ENCODE results near the gene TAC3.

Gene TAC3

DNA sequence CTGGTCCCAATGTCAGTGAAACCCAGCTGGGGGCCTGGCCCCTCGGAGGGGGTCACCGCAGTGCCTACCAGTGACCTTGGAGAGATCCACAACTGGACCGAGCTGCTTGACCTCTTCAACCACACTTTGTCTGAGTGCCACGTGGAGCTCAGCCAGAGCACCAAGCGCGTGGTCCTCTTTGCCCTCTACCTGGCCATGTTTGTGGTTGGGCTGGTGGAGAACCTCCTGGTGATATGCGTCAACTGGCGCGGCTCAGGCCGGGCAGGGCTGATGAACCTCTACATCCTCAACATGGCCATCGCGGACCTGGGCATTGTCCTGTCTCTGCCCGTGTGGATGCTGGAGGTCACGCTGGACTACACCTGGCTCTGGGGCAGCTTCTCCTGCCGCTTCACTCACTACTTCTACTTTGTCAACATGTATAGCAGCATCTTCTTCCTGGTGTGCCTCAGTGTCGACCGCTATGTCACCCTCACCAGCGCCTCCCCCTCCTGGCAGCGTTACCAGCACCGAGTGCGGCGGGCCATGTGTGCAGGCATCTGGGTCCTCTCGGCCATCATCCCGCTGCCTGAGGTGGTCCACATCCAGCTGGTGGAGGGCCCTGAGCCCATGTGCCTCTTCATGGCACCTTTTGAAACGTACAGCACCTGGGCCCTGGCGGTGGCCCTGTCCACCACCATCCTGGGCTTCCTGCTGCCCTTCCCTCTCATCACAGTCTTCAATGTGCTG, 21.0 kb downstream of the TAC3 start:
- TF ChIP-seq, protein P1, sequence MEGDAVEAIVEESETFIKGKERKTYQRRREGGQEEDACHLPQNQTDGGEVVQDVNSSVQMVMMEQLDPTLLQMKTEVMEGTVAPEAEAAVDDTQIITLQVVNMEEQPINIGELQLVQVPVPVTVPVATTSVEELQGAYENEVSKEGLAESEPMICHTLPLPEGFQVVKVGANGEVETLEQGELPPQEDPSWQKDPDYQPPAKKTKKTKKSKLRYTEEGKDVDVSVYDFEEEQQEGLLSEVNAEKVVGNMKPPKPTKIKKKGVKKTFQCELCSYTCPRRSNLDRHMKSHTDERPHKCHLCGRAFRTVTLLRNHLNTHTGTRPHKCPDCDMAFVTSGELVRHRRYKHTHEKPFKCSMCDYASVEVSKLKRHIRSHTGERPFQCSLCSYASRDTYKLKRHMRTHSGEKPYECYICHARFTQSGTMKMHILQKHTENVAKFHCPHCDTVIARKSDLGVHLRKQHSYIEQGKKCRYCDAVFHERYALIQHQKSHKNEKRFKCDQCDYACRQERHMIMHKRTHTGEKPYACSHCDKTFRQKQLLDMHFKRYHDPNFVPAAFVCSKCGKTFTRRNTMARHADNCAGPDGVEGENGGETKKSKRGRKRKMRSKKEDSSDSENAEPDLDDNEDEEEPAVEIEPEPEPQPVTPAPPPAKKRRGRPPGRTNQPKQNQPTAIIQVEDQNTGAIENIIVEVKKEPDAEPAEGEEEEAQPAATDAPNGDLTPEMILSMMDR (conservative IDR thresholded peaks at IDR 0.05; ENCODE audit: low read depth, low read length): no peak
- DNase-seq (ENCODE audit: low read depth): no peak
- H3K4me3 ChIP-seq (ENCODE audit: low read depth, low read length): no peak overlapping the region

DNA sequence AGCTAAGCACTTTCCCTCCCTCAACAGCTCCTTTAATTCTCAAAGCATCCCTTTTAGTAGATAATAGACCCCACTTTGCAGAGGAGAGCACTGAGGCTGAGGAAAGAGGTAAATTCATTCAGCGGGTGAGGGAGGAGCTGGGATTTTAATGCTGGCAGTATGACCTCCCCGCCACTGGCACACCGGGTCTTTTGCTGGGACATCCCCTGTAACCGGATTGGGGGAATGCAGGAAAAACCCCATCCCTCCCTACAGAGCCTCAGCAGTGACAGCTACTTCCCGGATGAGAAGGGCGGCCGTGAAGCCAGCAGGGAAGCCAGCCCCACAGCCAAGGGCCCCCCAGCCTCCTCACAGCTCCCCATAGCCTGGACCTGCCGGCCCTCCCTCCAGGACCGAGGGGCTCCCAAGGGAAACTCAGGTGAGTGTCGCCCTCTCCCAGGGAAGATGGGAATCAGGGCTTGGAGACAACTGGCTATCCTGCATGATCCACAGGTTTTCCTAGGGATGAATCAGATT, 22.0 kb downstream of the TAC3 start:
- no peak overlapping the region for H3K4me3 ChIP-seq (ENCODE audit: low read depth, low read length)
- DNase-seq (ENCODE audit: low read depth): no peak
- TF ChIP-seq, protein P1 (conservative IDR thresholded peaks at IDR 0.05; ENCODE audit: low read depth, low read length): no peak

DNA sequence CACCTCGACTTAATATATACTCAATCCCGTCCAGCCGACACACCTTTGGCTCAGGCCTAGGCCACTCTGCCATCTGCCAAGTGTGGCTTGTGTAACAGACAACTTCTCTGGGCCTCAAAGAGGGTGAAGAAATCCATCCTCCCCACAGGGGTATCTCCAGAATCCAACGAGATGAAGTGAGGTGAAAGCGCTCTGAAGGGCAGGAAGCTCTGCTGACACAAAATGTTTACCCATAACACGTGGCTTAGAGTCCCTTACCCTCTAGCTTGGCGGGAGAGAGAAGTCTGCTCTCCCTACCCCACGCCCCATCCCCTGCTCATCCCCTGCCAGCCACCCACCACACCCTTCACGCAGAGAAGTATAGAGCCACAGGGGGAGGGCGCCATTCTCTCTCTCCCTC, 23.0 kb downstream of the TAC3 start:
- TF ChIP-seq, protein P1 (conservative IDR thresholded peaks at IDR 0.05; ENCODE audit: low read depth, low read length): no peak
- H3K4me3 ChIP-seq (ENCODE audit: low read depth, low read length): no peak overlapping the region
- DNase-seq (ENCODE audit: low read depth): no peak

DNA sequence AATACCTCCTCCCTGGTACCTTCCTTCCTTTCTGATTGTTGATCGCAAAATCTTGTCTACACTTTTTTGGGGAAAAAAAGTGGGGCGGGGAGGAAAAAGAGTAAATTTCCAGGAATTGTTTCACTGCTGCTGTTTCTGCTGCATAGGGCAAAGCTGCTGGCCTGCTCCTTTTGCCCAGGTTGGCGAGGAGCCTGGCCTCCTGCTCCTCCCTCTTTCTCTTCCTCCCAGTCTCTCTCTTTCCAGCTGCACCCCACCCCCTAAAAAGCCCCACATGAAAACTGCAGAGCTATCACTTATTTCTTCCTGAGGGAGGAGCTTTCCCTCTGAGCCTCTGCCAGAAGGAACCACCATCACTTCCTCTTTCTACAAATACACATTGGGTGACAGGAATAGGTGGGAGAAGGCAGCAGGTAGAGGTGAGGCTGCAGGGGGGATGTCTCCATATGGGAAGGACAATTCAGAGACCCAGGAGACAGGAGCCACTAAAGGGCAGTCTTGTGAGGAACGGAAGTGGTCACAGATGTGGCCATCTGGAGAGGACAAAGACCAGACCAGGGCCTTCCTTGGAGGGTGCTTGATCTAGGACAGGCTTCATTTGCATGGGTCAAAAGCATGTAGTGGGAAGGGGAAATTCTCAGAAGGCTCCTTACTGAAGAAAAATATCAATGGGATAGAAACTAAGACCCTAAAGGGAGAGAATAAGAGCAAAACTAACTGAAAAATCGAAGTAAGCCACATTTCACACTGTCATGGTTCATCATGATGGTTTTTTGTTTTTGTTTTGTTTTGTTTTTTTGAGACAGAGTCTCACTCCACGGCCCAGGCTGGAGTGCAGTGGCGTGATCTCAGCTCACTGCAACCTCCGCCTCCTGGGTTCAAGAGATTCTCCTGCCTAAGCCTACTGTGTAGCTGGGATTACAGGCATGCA, 24.7 kb downstream of the TAC3 start:
- DNase-seq (ENCODE audit: low read depth): no peak
- H3K4me3 ChIP-seq (ENCODE audit: low read depth, low read length): no peak overlapping the region
- TF ChIP-seq, protein P1 (conservative IDR thresholded peaks at IDR 0.05; ENCODE audit: low read depth, low read length): no peak

GRCh38 chr12:56990648-56991318, 25.5 kb downstream of the TAC3 start:
- TF ChIP-seq, protein P1 (conservative IDR thresholded peaks at IDR 0.05; ENCODE audit: low read depth, low read length): no peak
- H3K4me3 ChIP-seq (ENCODE audit: low read depth, low read length): no peak overlapping the region
- no peak for DNase-seq (ENCODE audit: low read depth)

- no peak for DNase-seq (ENCODE audit: low read depth)
- H3K4me3 ChIP-seq (ENCODE audit: low read depth, low read length): no peak overlapping the region
- TF ChIP-seq, protein P1 (conservative IDR thresholded peaks at IDR 0.05; ENCODE audit: low read depth, low read length): no peak
These were observed 26.3 kb downstream of the TAC3 start for GRCh38 chr12:56989861-56990610.

Data from choroid plexus epithelial cell (primary cell).